HG03280 (cell line): ENCODE data around the gene MLLT10.
"Not testable (repeated sequence)": the region's sequence is repeated elsewhere in the genome, so short reads cannot be mapped to it uniquely, and the experiment has no call there.

Experiments used
- ATAC-seq: cut with Tn5 transposase; IDR thresholded peaks from one replicate; pipeline ENCODE4 v1.9.1; 2021; ENCODE audit warnings: mild to moderate bottlenecking, moderate library complexity; ENCODE audit not compliant: unreplicated experiment

MLLT10 gene

GRCh38 chr10:21526860-21527597 is 7.0 kb upstream of the MLLT10 start:
- ATAC-seq, result peak; percentile 24

GRCh38 chr10:21527598-21528235 is 6.3 kb upstream of the MLLT10 start:
- ATAC-seq, result no peak

GRCh38 chr10:21528236-21529031 is 5.6 kb upstream of the MLLT10 start:
- ATAC-seq, result no peak

- ATAC-seq, result no peak
Observed at GRCh38 chr10:21529032-21529910, 4.8 kb upstream of the MLLT10 start.

- ATAC-seq, result no peak
Observed at GRCh38 chr10:21530168-21530567, 3.9 kb upstream of the MLLT10 start.

GRCh38 chr10:21530641-21531040 is 3.4 kb upstream of the MLLT10 start:
- no peak for ATAC-seq

- ATAC-seq, result no peak
Observed at GRCh38 chr10:21531164-21531563, 2.9 kb upstream of the MLLT10 start.

GRCh38 chr10:21532694-21533466 is 1.2 kb upstream of the MLLT10 start:
- ATAC-seq, result no peak

- no peak for ATAC-seq
Observed at GRCh38 chr10:21534280-21534586, 201 bp downstream of the MLLT10 start.

- ATAC-seq, result no peak
Observed at GRCh38 chr10:21534604-21535493, 817 bp downstream of the MLLT10 start.

- no peak for ATAC-seq
Observed at GRCh38 chr10:21535494-21535965, 1.5 kb downstream of the MLLT10 start.

GRCh38 chr10:21535976-21536375 is 1.9 kb downstream of the MLLT10 start:
- ATAC-seq, result not testable (repeated sequence)

- ATAC-seq, result no peak
Observed at GRCh38 chr10:21536874-21537273, 2.8 kb downstream of the MLLT10 start.

- not testable (repeated sequence) for ATAC-seq
Observed at GRCh38 chr10:21540701-21541100, 6.7 kb downstream of the MLLT10 start.

- no peak for ATAC-seq
Observed at GRCh38 chr10:21547246-21547645, 13.2 kb downstream of the MLLT10 start.

GRCh38 chr10:21552638-21553037 is 18.6 kb downstream of the MLLT10 start:
- ATAC-seq, result no peak

GRCh38 chr10:21556527-21556926 is 22.5 kb downstream of the MLLT10 start:
- no peak for ATAC-seq

- not testable (repeated sequence) for ATAC-seq
Observed at GRCh38 chr10:21558984-21559383, 25.0 kb downstream of the MLLT10 start.
